A673 (cell line): ENCODE measurements around the gene SPG7. TPM values are rescaled to one million over a fixed set of nuclear protein-coding genes. Genes with fewer than 3 reads are reported as not detected.
A peak's percentile ranks its signal among the peaks of the same experiment; 100 is the strongest.

Experiments
- BruUV-seq: library from RNA; stranded (reverse); fragments of 400-500 nt; replicated peaks from 2 replicates; lab custom pipeline; 2021; lab: Mats Ljungman, UMichigan
- CTCF ChIA-PET: fragments of 300-600 bp; sonication (Branson Sonifier 250); formaldehyde crosslinking; loops from one replicate; lab custom pipeline; 2022; ENCODE audit warnings: antibody characterized with exemption; lab: Charles Lee
- POLR2A ChIA-PET: fragments of 300-600 bp; sonication (Branson Sonifier 250); formaldehyde crosslinking; loops from one replicate; lab custom pipeline; 2022; ENCODE audit warnings: antibody characterized with exemption; ENCODE audit not compliant: low non-redundant PET; lab: Charles Lee
- DNase-seq: peaks from one replicate; pipeline ENCODE4 v3.0.0-alpha.2; 2015; ENCODE audit warnings: low spot score
- H3K27ac ChIP-seq: fragments of 200-600 bp; sonication (generic); 2 replicates; pipeline ENCODE4 v1.5.1; 2016; ENCODE audit warnings: mixed run types, low read depth, mild to moderate bottlenecking, mixed read lengths, antibody characterized with exemption, low read length; ENCODE audit not compliant: poor library complexity, severe bottlenecking
- H3K27me3 ChIP-seq: fragments of 200-600 bp; sonication (generic); replicated peaks from 2 replicates; pipeline ENCODE4 v1.6.1; 2017; ENCODE audit warnings: mixed run types, low read depth, mild to moderate bottlenecking, mixed read lengths, antibody characterized with exemption, low read length; ENCODE audit not compliant: insufficient read depth, poor library complexity
- H3K36me3 ChIP-seq: fragments of 200-600 bp; sonication (generic); 2 replicates; pipeline ENCODE4 v1.6.1; 2016; ENCODE audit warnings: mixed run types, mild to moderate bottlenecking, mixed read lengths, antibody characterized with exemption, low read length; ENCODE audit not compliant: insufficient read depth, poor library complexity, severe bottlenecking
- H3K4me1 ChIP-seq: fragments of 200-600 bp; sonication (generic); 2 replicates; pipeline ENCODE4 v1.6.1; 2017; ENCODE audit warnings: mixed run types, mild to moderate bottlenecking, mixed read lengths, antibody characterized with exemption, low read length; ENCODE audit not compliant: insufficient read depth, poor library complexity, severe bottlenecking
- H3K4me3 ChIP-seq: fragments of 200-600 bp; sonication (generic); 2 replicates; pipeline ENCODE4 v1.5.1; 2016; ENCODE audit warnings: low read depth, mixed run types, mild to moderate bottlenecking, mixed read lengths, low read length; ENCODE audit not compliant: poor library complexity, severe bottlenecking
- H3K9me3 ChIP-seq: fragments of 200-600 bp; sonication (generic); 2 replicates; pipeline ENCODE4 v1.6.1; 2016; ENCODE audit warnings: mixed run types, low read depth, mild to moderate bottlenecking, mixed read lengths, antibody characterized with exemption, low read length; ENCODE audit not compliant: poor library complexity, severe bottlenecking
- EZH2 ChIP-seq: fragments of 200-600 bp; sonication (generic); IDR thresholded peaks from 2 replicates; pipeline ENCODE4 v1.6.1; 2017; ENCODE audit warnings: borderline replicate concordance, low read depth, mild to moderate bottlenecking, mixed read lengths, antibody characterized with exemption, low read length; ENCODE audit not compliant: poor library complexity, severe bottlenecking
- intact Hi-C: fragments of 100-400 bp; cut with micrococcal nuclease; formaldehyde crosslinking; loops from one replicate; pipeline ENCODE4 v1.10.0; 2022; ENCODE audit not compliant: unreplicated experiment
- total RNA-seq: library from RNA; stranded (reverse); gene quantifications from 2 replicates; pipeline ENCODE4 v1.2.3, GENCODE V29; 2021
- TF ChIP-seq, protein P1 (sequence below): fragments of 300-800, 200-600 bp; sonication (generic); conservative IDR thresholded peaks from 2 replicates; pipeline ENCODE4 v1.5.1; 2017; ENCODE audit warnings: low read depth, mild to moderate bottlenecking, antibody characterized with exemption, low read length, moderate library complexity, mixed read lengths

Gene SPG7
- total RNA-seq, 1 experiment from 2014 or later = 113 TPM

DNA sequence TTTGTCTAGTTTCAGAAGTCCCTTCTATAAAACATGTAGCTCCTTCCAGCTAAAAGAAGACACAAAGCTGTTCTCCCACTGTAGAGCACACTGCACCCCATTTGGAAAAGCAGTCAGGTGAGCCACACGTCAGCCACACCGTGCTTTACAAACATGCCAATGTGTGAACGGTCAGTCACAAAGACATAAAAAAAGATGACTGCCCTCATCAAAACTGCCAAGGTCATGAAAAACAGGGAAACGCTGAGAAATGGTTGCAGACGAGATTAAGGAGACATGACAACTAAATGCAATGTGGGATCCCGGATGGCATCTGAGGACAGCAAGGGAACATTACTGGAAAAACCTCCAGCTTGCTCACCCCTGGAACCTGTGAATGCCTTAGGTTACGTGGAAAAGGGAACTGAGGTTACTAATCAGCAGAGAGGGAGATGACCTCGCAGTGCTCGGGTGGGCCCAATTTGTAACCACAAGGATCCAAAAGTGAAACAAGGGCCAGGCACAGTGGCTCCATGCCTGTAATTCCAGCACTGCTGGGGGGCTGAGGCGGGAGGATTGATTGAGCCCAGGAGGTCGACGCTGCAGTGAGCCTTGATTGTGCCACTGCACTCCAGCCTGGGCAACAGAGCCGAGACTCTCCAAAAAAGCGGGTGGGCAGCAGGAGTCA lies 25.9 kb upstream of the SPG7 start:
- intact Hi-C loops = no loop called here
- no peak overlapping the region for H3K4me3 ChIP-seq
- ChIA-PET POLR2A (no interaction called here), CTCF (no interaction called here)
- no peaks in the 10 kb centered on the region for H3K27me3 ChIP-seq
- no peaks in the 10 kb centered on the region for H3K9me3 ChIP-seq
- TF ChIP-seq, protein P1, sequence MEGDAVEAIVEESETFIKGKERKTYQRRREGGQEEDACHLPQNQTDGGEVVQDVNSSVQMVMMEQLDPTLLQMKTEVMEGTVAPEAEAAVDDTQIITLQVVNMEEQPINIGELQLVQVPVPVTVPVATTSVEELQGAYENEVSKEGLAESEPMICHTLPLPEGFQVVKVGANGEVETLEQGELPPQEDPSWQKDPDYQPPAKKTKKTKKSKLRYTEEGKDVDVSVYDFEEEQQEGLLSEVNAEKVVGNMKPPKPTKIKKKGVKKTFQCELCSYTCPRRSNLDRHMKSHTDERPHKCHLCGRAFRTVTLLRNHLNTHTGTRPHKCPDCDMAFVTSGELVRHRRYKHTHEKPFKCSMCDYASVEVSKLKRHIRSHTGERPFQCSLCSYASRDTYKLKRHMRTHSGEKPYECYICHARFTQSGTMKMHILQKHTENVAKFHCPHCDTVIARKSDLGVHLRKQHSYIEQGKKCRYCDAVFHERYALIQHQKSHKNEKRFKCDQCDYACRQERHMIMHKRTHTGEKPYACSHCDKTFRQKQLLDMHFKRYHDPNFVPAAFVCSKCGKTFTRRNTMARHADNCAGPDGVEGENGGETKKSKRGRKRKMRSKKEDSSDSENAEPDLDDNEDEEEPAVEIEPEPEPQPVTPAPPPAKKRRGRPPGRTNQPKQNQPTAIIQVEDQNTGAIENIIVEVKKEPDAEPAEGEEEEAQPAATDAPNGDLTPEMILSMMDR = no peak
- TF ChIP-seq EZH2 = no peak
- peaks cover 7% of the 10 kb centered on the region for H3K36me3 ChIP-seq
- H3K27ac ChIP-seq = peak overlapping the region; percentile 39
- BruUV-seq = no TSS peak
- H3K4me1 ChIP-seq = peaks cover 43% of the 10 kb centered on the region
- no peak for DNase-seq

DNA sequence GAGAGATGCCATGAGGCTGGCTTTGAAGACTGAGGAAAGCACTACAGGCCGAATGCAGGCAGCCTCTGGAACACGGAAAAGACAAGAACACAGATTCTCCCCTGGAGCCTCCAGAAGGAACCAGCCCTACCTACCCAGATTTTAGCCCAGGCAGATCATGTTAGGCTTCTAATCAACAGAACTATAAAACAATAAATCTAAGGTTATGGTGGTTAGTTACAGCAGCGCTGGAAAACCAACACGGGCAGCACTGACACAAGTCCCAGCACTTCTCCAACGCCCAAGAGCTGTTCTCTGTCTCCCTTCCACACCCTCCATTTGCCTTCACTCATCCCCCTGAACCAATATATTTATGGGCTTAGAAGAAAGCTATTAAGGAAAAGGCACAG lies 25.4 kb upstream of the SPG7 start:
- BruUV-seq = no TSS peak
- POLR2A ChIA-PET = no interaction called here
- CTCF ChIA-PET = no interaction called here
- TF ChIP-seq, protein P1 = no peak
- no peak for TF ChIP-seq EZH2
- intact Hi-C loops = no loop called here
- no peak overlapping the region for H3K4me3 ChIP-seq
- no peaks in the 10 kb centered on the region for H3K27me3 ChIP-seq
- no peaks in the 10 kb centered on the region for H3K9me3 ChIP-seq
- peak overlapping the region; percentile 39 for H3K27ac ChIP-seq
- DNase-seq = no peak
- peaks cover 43% of the 10 kb centered on the region for H3K4me1 ChIP-seq
- peaks cover 7% of the 10 kb centered on the region for H3K36me3 ChIP-seq

DNA sequence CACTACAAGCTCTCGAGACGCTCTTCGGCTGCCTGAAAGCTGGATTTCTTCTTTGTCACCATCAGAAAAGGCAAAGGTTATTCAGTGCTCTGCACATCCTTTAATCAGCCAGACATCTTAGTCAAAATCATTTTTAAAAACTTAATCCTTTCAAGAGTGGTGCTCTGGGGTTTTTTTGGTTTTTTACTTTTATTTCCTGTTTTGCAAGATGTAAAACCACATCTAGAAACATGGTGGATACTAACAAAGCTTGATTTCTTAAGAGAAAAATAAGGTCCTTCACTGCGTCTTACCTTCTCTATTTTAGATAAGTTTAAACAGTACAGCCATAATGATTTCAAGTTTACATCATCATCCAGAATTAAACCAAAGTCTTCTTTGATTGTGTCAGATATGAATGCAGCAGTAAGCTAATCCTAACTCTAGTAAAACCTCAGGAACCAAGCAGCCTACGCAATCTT lies 24.1 kb upstream of the SPG7 start:
- Histone ChIP-seq H3K27ac (peak overlapping the region; percentile 4), H3K4me3 (no peak overlapping the region), H3K9me3 (no peaks in the 10 kb centered on the region), H3K4me1 (peaks cover 51% of the 10 kb centered on the region), H3K27me3 (no peaks in the 10 kb centered on the region), H3K36me3 (peaks cover 7% of the 10 kb centered on the region)
- DNase-seq = no peak
- intact Hi-C loops = no loop called here
- BruUV-seq = no TSS peak
- POLR2A ChIA-PET = no interaction called here
- no peak for TF ChIP-seq EZH2
- TF ChIP-seq, protein P1 = no peak
- CTCF ChIA-PET = no interaction called here
